HepG2 (cell line): ENCODE measurements around the gene SLC22A5. TPM values are rescaled to one million over a fixed set of nuclear protein-coding genes. Genes with fewer than 3 reads are reported as not detected.

Experiments used
- AGO2 ChIP-seq: fragments of 200-400 bp; formaldehyde crosslinking; optimal IDR thresholded peaks from 2 replicates; pipeline ENCODE3; 2017; ENCODE audit warnings: mild to moderate bottlenecking, low read depth, low read length, moderate library complexity
- ARID3A ChIP-seq: IDR thresholded peaks from 2 replicates; pipeline ENCODE4 v1.6.1; 2012; ENCODE audit warnings: low read depth, low read length, improper control_type of control experiment
- EZH2 ChIP-seq: conservative IDR thresholded peaks from 2 replicates; pipeline ENCODE4 v1.6.1; 2012; ENCODE audit warnings: mild to moderate bottlenecking, low read depth, low read length, moderate library complexity
- GATAD2A ChIP-seq: IDR thresholded peaks from 2 replicates; pipeline ENCODE4 v1.6.1; 2016
- GZF1 ChIP-seq: sonication (generic); formaldehyde crosslinking; IDR thresholded peaks from 2 replicates; pipeline ENCODE4 v1.5.1; 2020; ENCODE audit warnings: mild to moderate bottlenecking, missing genetic modification reagents
- KDM2A ChIP-seq: sonication (generic); formaldehyde crosslinking; IDR thresholded peaks from 2 replicates; pipeline ENCODE4 v1.4.0; 2020; ENCODE audit warnings: low read depth, missing genetic modification reagents, borderline replicate concordance
- KMT2B ChIP-seq: IDR thresholded peaks from 2 replicates; pipeline ENCODE4 v1.6.1; 2016; ENCODE audit warnings: missing genetic modification reagents, missing compliant biosample characterization
- MED1 ChIP-seq: sonication (generic); formaldehyde crosslinking; IDR thresholded peaks from 2 replicates; pipeline ENCODE4 v1.4.0; 2020; ENCODE audit warnings: missing genetic modification reagents
- MXI1 ChIP-seq: IDR thresholded peaks from 3 replicates; pipeline ENCODE4 v1.6.1; 2012; ENCODE audit warnings: low read depth, low read length, inconsistent platforms, borderline replicate concordance
- NR2F6 ChIP-seq, 2 experiments: IDR thresholded peaks; 2 replicates each; pipeline ENCODE4 v1.6.1; 2016; ENCODE audit warnings: antibody characterized with exemption in 1 of 2, mild to moderate bottlenecking in 1 of 2
- RARA ChIP-seq: IDR thresholded peaks from 2 replicates; pipeline ENCODE4 v1.6.1; 2016; ENCODE audit warnings: missing genetic modification reagents, missing compliant biosample characterization
- SMARCE1 ChIP-seq: fragments of 450-650 bp; IDR thresholded peaks from 2 replicates; pipeline ENCODE4 v1.6.1; 2017; ENCODE audit warnings: borderline replicate concordance
- SOX5 ChIP-seq: IDR thresholded peaks from 2 replicates; pipeline ENCODE4 v1.6.1; 2016; ENCODE audit warnings: borderline replicate concordance
- ZKSCAN8 ChIP-seq: IDR thresholded peaks from 2 replicates; pipeline ENCODE4 v1.6.1; 2016; ENCODE audit warnings: borderline replicate concordance, missing genetic modification reagents, missing compliant biosample characterization
- ZNF101 ChIP-seq: sonication (generic); formaldehyde crosslinking; IDR thresholded peaks from 2 replicates; pipeline ENCODE4 v1.4.0; 2020; ENCODE audit warnings: mild to moderate bottlenecking, low read depth, missing genetic modification reagents, borderline replicate concordance
- ZNF331 ChIP-seq: sonication (generic); formaldehyde crosslinking; IDR thresholded peaks from 2 replicates; pipeline ENCODE4 v1.4.0; 2020; ENCODE audit warnings: missing genetic modification reagents
- ZNF468 ChIP-seq: sonication (generic); formaldehyde crosslinking; IDR thresholded peaks from 2 replicates; pipeline ENCODE4 v1.8.0; 2022; ENCODE audit warnings: mild to moderate bottlenecking, moderate library complexity, missing genetic modification reagents
- ZNF547 ChIP-seq: sonication (generic); formaldehyde crosslinking; IDR thresholded peaks from 2 replicates; pipeline ENCODE4 v1.5.1; 2020; ENCODE audit warnings: mild to moderate bottlenecking, missing genetic modification reagents
- ZNF629 ChIP-seq: sonication (generic); formaldehyde crosslinking; conservative IDR thresholded peaks from 2 replicates; pipeline ENCODE4 v1.5.0; 2020; ENCODE audit warnings: missing genetic modification reagents
- ZNF792 ChIP-seq: IDR thresholded peaks from 2 replicates; pipeline ENCODE4 v1.6.1; 2016
- polyA plus RNA-seq, 8 experiments: library from polyadenylated mRNA; depleted of rRNA in 3 of 8; stranded (reverse) in 7 of 8; unstranded in 1 of 8; fragments of >200 nt; fragmentation: Illumina TruSeq in 4 of 8; extraction: Trizol in 4 of 8; gene quantifications; 2 replicates each; pipeline versions ENCODE4 v1.2.1 to v1.2.3, GENCODE V29; 2011 to 2016; ENCODE audit warnings: low read depth in 4 of 8, missing spikeins in 1 of 8, mixed read lengths in 1 of 8; ENCODE audit not compliant: insufficient read depth in 1 of 8
- total RNA-seq, 5 experiments: library from RNA; depleted of rRNA; stranded (reverse); fragments of >200 nt; fragmentation: Illumina TruSeq; extraction: Trizol; gene quantifications; 2 replicates each; pipeline ENCODE4 v1.2.3, GENCODE V29; 2016; ENCODE audit warnings: low read depth in 1 of 5
- TF ChIP-seq, protein P1 (sequence below): IDR thresholded peaks from 2 replicates; pipeline ENCODE4 v1.6.1; 2018; ENCODE audit warnings: missing genetic modification reagents, mild to moderate bottlenecking, missing compliant biosample characterization
- TF ChIP-seq, protein P2 (sequence below): sonication (generic); formaldehyde crosslinking; IDR thresholded peaks from 2 replicates; pipeline ENCODE4 v1.8.0; 2022; ENCODE audit warnings: mild to moderate bottlenecking, missing genetic modification reagents, borderline replicate concordance
- TF ChIP-seq, protein P3 (sequence below): IDR thresholded peaks from 2 replicates; pipeline ENCODE4 v1.6.1; 2018; ENCODE audit warnings: missing genetic modification reagents
- TF ChIP-seq, protein P4 (sequence below): sonication (generic); formaldehyde crosslinking; IDR thresholded peaks from 2 replicates; pipeline ENCODE4 v1.4.0; 2020; ENCODE audit warnings: missing genetic modification reagents

The SLC22A5 gene
- total and polyA plus RNA-seq, 2 of the 13 experiments (the other 11 are each of a cell fraction or from before 2014, with no cell fraction given) = 7.1 to 15.1 TPM

GRCh38 chr5:132422720-132423437 lies 53.4 kb downstream of the SLC22A5 start (continued):
- TF ChIP-seq MXI1 = peak; percentile 23; the same call in 1 of the 3 replicates
- TF ChIP-seq ZNF101 (CRISPR knock-in tag) = no peak
- TF ChIP-seq, protein P1, sequence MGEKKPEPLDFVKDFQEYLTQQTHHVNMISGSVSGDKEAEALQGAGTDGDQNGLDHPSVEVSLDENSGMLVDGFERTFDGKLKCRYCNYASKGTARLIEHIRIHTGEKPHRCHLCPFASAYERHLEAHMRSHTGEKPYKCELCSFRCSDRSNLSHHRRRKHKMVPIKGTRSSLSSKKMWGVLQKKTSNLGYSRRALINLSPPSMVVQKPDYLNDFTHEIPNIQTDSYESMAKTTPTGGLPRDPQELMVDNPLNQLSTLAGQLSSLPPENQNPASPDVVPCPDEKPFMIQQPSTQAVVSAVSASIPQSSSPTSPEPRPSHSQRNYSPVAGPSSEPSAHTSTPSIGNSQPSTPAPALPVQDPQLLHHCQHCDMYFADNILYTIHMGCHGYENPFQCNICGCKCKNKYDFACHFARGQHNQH (CRISPR knock-in tag) = peak; percentile 59; the same call in 1 of the 2 replicates
- no peak for TF ChIP-seq EZH2
- no peak for TF ChIP-seq AGO2
- TF ChIP-seq SMARCE1 = no peak
- TF ChIP-seq KDM2A (CRISPR knock-in tag) = no peak
- peak; percentile 94 for TF ChIP-seq RARA
- no peak for TF ChIP-seq ZNF629 (CRISPR knock-in tag)
- peak; percentile 69 for TF ChIP-seq MED1
- 0 out of 2 replicates have a peak, but pooled peaks have one; percentile 20 for TF ChIP-seq ZNF547 (CRISPR knock-in tag)
- no peak for TF ChIP-seq ZNF468 (CRISPR knock-in tag)
- TF ChIP-seq ARID3A = peak; percentile 45; the same call in 1 of the 2 replicates
- peak; percentile 88 for TF ChIP-seq GATAD2A (CRISPR knock-in tag)
- TF ChIP-seq, protein P2, sequence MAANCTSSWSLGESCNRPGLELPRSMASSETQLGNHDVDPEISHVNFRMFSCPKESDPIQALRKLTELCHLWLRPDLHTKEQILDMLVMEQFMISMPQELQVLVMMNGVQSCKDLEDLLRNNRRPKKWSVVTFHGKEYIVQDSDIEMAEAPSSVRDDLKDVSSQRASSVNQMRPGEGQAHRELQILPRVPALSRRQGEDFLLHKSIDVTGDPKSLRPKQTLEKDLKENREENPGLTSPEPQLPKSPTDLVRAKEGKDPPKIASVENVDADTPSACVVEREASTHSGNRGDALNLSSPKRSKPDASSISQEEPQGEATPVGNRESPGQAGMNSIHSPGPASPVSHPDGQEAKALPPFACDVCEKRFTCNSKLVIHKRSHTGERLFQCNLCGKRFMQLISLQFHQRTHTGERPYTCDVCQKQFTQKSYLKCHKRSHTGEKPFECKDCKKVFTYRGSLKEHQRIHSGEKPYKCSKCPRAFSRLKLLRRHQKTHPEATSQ = no peak
- TF ChIP-seq ZKSCAN8 (CRISPR knock-in tag) = peak; percentile 14; the same call in 1 of the 2 replicates
- TF ChIP-seq, protein P3, sequence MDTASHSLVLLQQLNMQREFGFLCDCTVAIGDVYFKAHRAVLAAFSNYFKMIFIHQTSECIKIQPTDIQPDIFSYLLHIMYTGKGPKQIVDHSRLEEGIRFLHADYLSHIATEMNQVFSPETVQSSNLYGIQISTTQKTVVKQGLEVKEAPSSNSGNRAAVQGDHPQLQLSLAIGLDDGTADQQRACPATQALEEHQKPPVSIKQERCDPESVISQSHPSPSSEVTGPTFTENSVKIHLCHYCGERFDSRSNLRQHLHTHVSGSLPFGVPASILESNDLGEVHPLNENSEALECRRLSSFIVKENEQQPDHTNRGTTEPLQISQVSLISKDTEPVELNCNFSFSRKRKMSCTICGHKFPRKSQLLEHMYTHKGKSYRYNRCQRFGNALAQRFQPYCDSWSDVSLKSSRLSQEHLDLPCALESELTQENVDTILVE (CRISPR knock-in tag) = no peak
- peak; percentile 72 for TF ChIP-seq NR2F6 (IDR thresholded peaks at IDR 0.05)
- peak; percentile 79 for TF ChIP-seq NR2F6 (CRISPR knock-in tag; IDR thresholded peaks at IDR 0.05)
- TF ChIP-seq ZNF331 = peak; percentile 65
- peak; percentile 78 for TF ChIP-seq SOX5
- no peak for TF ChIP-seq KMT2B (CRISPR knock-in tag)
- TF ChIP-seq, protein P4, sequence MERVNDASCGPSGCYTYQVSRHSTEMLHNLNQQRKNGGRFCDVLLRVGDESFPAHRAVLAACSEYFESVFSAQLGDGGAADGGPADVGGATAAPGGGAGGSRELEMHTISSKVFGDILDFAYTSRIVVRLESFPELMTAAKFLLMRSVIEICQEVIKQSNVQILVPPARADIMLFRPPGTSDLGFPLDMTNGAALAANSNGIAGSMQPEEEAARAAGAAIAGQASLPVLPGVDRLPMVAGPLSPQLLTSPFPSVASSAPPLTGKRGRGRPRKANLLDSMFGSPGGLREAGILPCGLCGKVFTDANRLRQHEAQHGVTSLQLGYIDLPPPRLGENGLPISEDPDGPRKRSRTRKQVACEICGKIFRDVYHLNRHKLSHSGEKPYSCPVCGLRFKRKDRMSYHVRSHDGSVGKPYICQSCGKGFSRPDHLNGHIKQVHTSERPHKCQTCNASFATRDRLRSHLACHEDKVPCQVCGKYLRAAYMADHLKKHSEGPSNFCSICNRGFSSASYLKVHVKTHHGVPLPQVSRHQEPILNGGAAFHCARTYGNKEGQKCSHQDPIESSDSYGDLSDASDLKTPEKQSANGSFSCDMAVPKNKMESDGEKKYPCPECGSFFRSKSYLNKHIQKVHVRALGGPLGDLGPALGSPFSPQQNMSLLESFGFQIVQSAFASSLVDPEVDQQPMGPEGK (CRISPR knock-in tag) = 0 out of 2 replicates have a peak, but pooled peaks have one; percentile 19
- TF ChIP-seq ZNF792 (CRISPR knock-in tag) = peak; percentile 68; the same call in 1 of the 2 replicates
- no peak for TF ChIP-seq GZF1 (CRISPR knock-in tag)
